Suprapubic skin (tissue), 4 donors: ENCODE data around the gene TMEM82. TPM values are rescaled to one million over a fixed set of nuclear protein-coding genes. Genes with fewer than 3 reads are reported as not detected.

Experiments used
- DNase-seq, 2 donors: peaks; one replicate each; pipeline ENCODE4 v3.0.0-alpha.2; 2019; ENCODE audit warnings: low spot score in 2 of 2
- H3K27ac ChIP-seq: fragments of 200-600 bp; sonication (generic); one replicate; pipeline ENCODE4 v1.5.1; 2019
- H3K27me3 ChIP-seq: fragments of 200-600 bp; sonication (generic); one replicate; pipeline ENCODE4 v1.5.1; 2019
- H3K36me3 ChIP-seq: fragments of 200-600 bp; sonication (generic); one replicate; pipeline ENCODE4 v1.5.1; 2019
- H3K4me1 ChIP-seq: fragments of 200-600 bp; sonication (generic); one replicate; pipeline ENCODE4 v1.5.1; 2019
- H3K4me3 ChIP-seq: fragments of 200-600 bp; sonication (generic); one replicate; pipeline ENCODE4 v1.5.1; 2019; ENCODE audit warnings: mild to moderate bottlenecking
- H3K9me3 ChIP-seq: fragments of 200-600 bp; sonication (generic); one replicate; pipeline ENCODE4 v1.5.1; 2019
- EP300 ChIP-seq: sonication (generic); formaldehyde crosslinking; IDR thresholded peaks from one replicate; pipeline ENCODE4 v1.6.1; 2017; ENCODE audit warnings: antibody characterized with exemption
- POLR2A ChIP-seq, 2 donors: fragments of 450-650 bp; IDR thresholded peaks; one replicate each; pipeline ENCODE4 v1.6.1; 2017; ENCODE audit warnings: antibody characterized with exemption in 2 of 2, mild to moderate bottlenecking in 2 of 2, moderate library complexity in 2 of 2
- POLR2AphosphoS5 ChIP-seq, 3 donors: sonication (generic); formaldehyde crosslinking; IDR thresholded peaks; one replicate each; pipeline ENCODE4 v1.6.1; 2017; ENCODE audit warnings: antibody characterized with exemption in 3 of 3
- WGBS: methylation state at CpG from one replicate; pipeline ENCODE4 v1.1.5; 2018; 5-methylcytosine and 5-hydroxymethylcytosine counted together
- total RNA-seq, 4 donors: library from RNA; depleted of rRNA; stranded (reverse); fragments of >200 nt; gene quantifications; one replicate each; pipeline ENCODE4 v1.1.0, GENCODE V29; 2016
- TF ChIP-seq, protein P1 (sequence below), 2 donors: fragments of 200-600 bp in 1 of 2; fragments of 450-650 bp in 1 of 2; sonication (generic) in 1 of 2; IDR thresholded peaks; one replicate each; pipeline ENCODE4 v1.5.1; 2016 to 2019; ENCODE audit warnings: antibody characterized with exemption in 2 of 2, mild to moderate bottlenecking in 1 of 2, moderate library complexity in 1 of 2

Gene TMEM82
- total RNA-seq, 4 donors from 2014 or later: not detected

DNA sequence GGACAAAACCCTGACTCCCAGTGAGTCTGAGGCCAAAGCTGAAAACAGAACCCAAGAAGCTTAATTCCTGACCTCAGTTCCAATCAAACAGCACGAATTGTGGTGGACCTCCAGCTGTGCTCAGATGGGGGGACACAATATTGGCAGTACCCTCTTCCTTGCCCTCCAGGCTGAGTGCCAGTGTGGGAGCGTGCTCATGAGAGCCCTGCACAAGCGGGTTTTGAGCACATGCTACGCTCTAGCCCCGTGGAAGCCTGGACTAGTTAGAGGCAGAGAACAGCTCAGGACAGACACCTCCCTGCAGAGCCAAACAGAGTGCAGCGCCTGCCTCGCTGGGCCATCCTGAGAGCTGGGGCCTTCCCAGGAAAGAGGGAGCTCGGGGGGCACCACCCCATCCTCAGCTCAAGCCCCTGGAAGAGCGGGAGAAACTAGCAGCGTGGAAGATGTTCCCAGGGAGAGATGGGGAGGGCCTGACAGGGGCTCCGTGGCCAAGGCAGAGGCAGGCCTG lies 9.0 kb upstream of the TMEM82 start:
- no peaks in the 10 kb centered on the region for H3K9me3 ChIP-seq
- DNase-seq: no peak
- peaks cover 36% of the 10 kb centered on the region for H3K4me1 ChIP-seq
- 79% methylated on average over 9 of the region's 11 CpGs for WGBS
- H3K4me3 ChIP-seq: no peak overlapping the region
- peaks cover 67% of the 10 kb centered on the region for H3K36me3 ChIP-seq
- TF ChIP-seq EP300: no peak
- TF ChIP-seq, protein P1, sequence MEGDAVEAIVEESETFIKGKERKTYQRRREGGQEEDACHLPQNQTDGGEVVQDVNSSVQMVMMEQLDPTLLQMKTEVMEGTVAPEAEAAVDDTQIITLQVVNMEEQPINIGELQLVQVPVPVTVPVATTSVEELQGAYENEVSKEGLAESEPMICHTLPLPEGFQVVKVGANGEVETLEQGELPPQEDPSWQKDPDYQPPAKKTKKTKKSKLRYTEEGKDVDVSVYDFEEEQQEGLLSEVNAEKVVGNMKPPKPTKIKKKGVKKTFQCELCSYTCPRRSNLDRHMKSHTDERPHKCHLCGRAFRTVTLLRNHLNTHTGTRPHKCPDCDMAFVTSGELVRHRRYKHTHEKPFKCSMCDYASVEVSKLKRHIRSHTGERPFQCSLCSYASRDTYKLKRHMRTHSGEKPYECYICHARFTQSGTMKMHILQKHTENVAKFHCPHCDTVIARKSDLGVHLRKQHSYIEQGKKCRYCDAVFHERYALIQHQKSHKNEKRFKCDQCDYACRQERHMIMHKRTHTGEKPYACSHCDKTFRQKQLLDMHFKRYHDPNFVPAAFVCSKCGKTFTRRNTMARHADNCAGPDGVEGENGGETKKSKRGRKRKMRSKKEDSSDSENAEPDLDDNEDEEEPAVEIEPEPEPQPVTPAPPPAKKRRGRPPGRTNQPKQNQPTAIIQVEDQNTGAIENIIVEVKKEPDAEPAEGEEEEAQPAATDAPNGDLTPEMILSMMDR (IDR thresholded peaks at IDR 0.05): no peak
- H3K27me3 ChIP-seq: no peaks in the 10 kb centered on the region
- H3K27ac ChIP-seq: no peak overlapping the region

GRCh38 chr1:15733726-15734226 lies 8.5 kb upstream of the TMEM82 start:
- Histone ChIP-seq H3K4me3 (no peak overlapping the region), H3K27me3 (no peaks in the 10 kb centered on the region), H3K36me3 (peaks cover 62% of the 10 kb centered on the region), H3K4me1 (peaks cover 36% of the 10 kb centered on the region), H3K9me3 (no peaks in the 10 kb centered on the region), H3K27ac (no peak overlapping the region)
- no peak for DNase-seq
- TF ChIP-seq EP300 (no peak), POLR2A (IDR thresholded peaks at IDR 0.05) (no peak), POLR2AphosphoS5 (IDR thresholded peaks at IDR 0.05) (no peak)
- TF ChIP-seq, protein P1 (IDR thresholded peaks at IDR 0.05): no peak
- WGBS: 91% methylated on average over 18 of the region's 27 CpGs

- Histone ChIP-seq H3K36me3 (peaks cover 56% of the 10 kb centered on the region), H3K4me1 (peaks cover 36% of the 10 kb centered on the region)
- WGBS: 80% methylated on average over 10 of the region's 13 CpGs
Observed at GRCh38 chr1:15734296-15734695, 8.0 kb upstream of the TMEM82 start.

GRCh38 chr1:15734901-15735300 lies 7.4 kb upstream of the TMEM82 start:
- H3K27me3 ChIP-seq: no peaks in the 10 kb centered on the region
- no peaks in the 10 kb centered on the region for H3K9me3 ChIP-seq
- peaks cover 50% of the 10 kb centered on the region for H3K36me3 ChIP-seq
- DNase-seq: no peak
- 59% methylated on average over 17 of the region's 17 CpGs for WGBS
- no peak overlapping the region for H3K4me3 ChIP-seq
- peak overlapping the region; percentile 17 for H3K27ac ChIP-seq
- H3K4me1 ChIP-seq: peaks cover 36% of the 10 kb centered on the region
- TF ChIP-seq POLR2A (IDR thresholded peaks at IDR 0.05): no peak
- TF ChIP-seq POLR2AphosphoS5 (IDR thresholded peaks at IDR 0.05): no peak
- TF ChIP-seq, protein P1 (IDR thresholded peaks at IDR 0.05): no peak

More at GRCh38 chr1:15734296-15734695, 8.0 kb upstream of the TMEM82 start:
- Histone ChIP-seq H3K4me3 (no peak overlapping the region), H3K27ac (no peak overlapping the region), H3K27me3 (no peaks in the 10 kb centered on the region), H3K9me3 (no peaks in the 10 kb centered on the region)
- no peak for DNase-seq
- TF ChIP-seq POLR2AphosphoS5 (IDR thresholded peaks at IDR 0.05) (no peak), EP300 (no peak)
- TF ChIP-seq, protein P1 (IDR thresholded peaks at IDR 0.05): no peak

- TF ChIP-seq POLR2AphosphoS5 (IDR thresholded peaks at IDR 0.05): no peak
- H3K4me3 ChIP-seq: no peak overlapping the region
- H3K27ac ChIP-seq: peak overlapping the region; percentile 26
- WGBS: 61% methylated on average over 11 of the region's 12 CpGs
- no peak for DNase-seq
- H3K4me1 ChIP-seq: peaks cover 36% of the 10 kb centered on the region
- no peaks in the 10 kb centered on the region for H3K27me3 ChIP-seq
- peaks cover 45% of the 10 kb centered on the region for H3K36me3 ChIP-seq
- no peaks in the 10 kb centered on the region for H3K9me3 ChIP-seq
Observed at GRCh38 chr1:15735304-15736037, 6.8 kb upstream of the TMEM82 start.
